GM12892 (cell line): Measurements from ENCODE around the gene DELE1.

Experiments used
- POLR2A ChIP-seq: IDR thresholded peaks from 2 replicates; pipeline ENCODE4 v1.6.1; 2011; ENCODE audit warnings: low read depth, low read length, control low read depth
- POLR2AphosphoS5 ChIP-seq: IDR thresholded peaks from 2 replicates; pipeline ENCODE4 v1.6.1; 2011; ENCODE audit warnings: low read depth, low read length, control low read depth
- TAF1 ChIP-seq: IDR thresholded peaks from 2 replicates; pipeline ENCODE4 v1.6.1; 2011; ENCODE audit warnings: low read depth, mild to moderate bottlenecking, control low read depth, low read length, borderline replicate concordance

- TF ChIP-seq POLR2AphosphoS5 = no peak
- TF ChIP-seq POLR2A = no peak
- no peak for TF ChIP-seq TAF1
These were observed 26.2 kb upstream of the DELE1 start for GRCh38 chr5:141897425-141897824.
